Spleen (tissue), 7 donors: Measurements from ENCODE around the gene EDEM3.

Experiments used
- CTCF ChIP-seq, 11 experiments: fragments of 200-600 bp in 7 of 11; fragments of 450-650 bp in 4 of 11; sonication (generic) in 4 of 11; IDR thresholded peaks in 8 of 11; conservative IDR thresholded peaks in 3 of 11; 1 replicate in 7 of 11; 2 replicates in 4 of 11; pipeline versions ENCODE4 v1.4.0 to v1.8.0; 2016 to 2021; ENCODE audit warnings: antibody characterized with exemption in 11 of 11, inconsistent platforms in 4 of 11, mild to moderate bottlenecking in 1 of 11
- POLR2A ChIP-seq, 3 donors: fragments of 450-650 bp; IDR thresholded peaks; one replicate each; pipeline ENCODE4 v1.5.1; 2017; ENCODE audit warnings: antibody characterized with exemption in 3 of 3, mild to moderate bottlenecking in 1 of 3
- POLR2AphosphoS5 ChIP-seq, 3 donors: sonication (generic); formaldehyde crosslinking; IDR thresholded peaks; one replicate each; pipeline ENCODE4 v1.5.1; 2017; ENCODE audit warnings: antibody characterized with exemption in 3 of 3
- donor health status: DM: no; HTN: no; CAD: no; lungs with moderate emphysema.
- donor health status: DM: no; HTN: no; CAD: no.
- donor health status: DM: no; HTN: no; CAD: no.

DNA sequence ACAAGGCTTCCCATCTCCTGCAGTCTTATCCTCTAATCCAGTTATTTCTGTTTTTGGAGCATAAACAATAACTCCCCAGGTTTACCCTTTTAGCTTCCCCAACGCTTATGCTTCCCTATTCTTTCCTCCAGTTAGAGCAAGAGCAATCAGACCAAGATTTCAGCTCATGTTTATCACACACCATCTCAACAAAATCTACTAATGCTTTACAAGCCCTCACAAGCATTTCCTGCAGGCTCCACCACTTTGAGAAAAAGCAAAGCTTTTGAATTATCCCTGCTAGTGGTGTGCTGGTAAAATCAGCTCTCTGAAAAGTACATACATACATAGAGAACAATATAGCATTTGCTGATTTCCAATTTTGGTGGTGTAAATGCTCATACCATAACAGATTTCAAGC, 92.9 kb downstream of the EDEM3 start:
- TF ChIP-seq CTCF (IDR thresholded peaks at IDR 0.05 in 8 of 11, conservative IDR thresholded peaks at IDR 0.05 in 3 of 11) (no peak), POLR2AphosphoS5 (IDR thresholded peaks at IDR 0.05) (no peak), POLR2A (IDR thresholded peaks at IDR 0.05) (no peak)
